Stimulated activated naive CD8-positive, alpha-beta T cell treated with anti-CD3 and anti-CD28 coated beads, Interleukin-15, amount 100 ng/mL, for 72 hours (primary cell): ENCODE measurements around the gene RNF34.
"Not testable (repeated sequence)": the region's sequence is repeated elsewhere in the genome, so short reads cannot be mapped to it uniquely, and the experiment has no call there.

ENCODE experiments used
- ATAC-seq: fragments of 150-1000 bp; cut with Tn5 transposase; 2 replicates; pipeline ENCODE4 v1.10.0; 2021; ENCODE audit warnings: mild to moderate bottlenecking, moderate library complexity
- DNase-seq, 2 donors: peaks; one replicate each; pipeline ENCODE4 v3.0.0; 2021 to 2022
- H3K27ac Mint-ChIP-seq, 2 donors: one replicate each; pipeline ENCODE4 v1.8.0; 2022; ENCODE audit warnings: mild to moderate bottlenecking in 2 of 2, mixed read lengths in 2 of 2, moderate library complexity in 2 of 2
- H3K27me3 Mint-ChIP-seq: one replicate; pipeline ENCODE4 v1.8.0; 2022; ENCODE audit warnings: mixed read lengths
- H3K4me1 Mint-ChIP-seq: one replicate; pipeline ENCODE4 v1.8.0; 2022; ENCODE audit warnings: mild to moderate bottlenecking, mixed read lengths
- H3K4me3 Mint-ChIP-seq, 2 donors: one replicate each; pipeline ENCODE4 v1.8.0; 2022; ENCODE audit warnings: mild to moderate bottlenecking in 2 of 2, mixed read lengths in 2 of 2, moderate library complexity in 1 of 2
- H3K9me3 Mint-ChIP-seq, 2 donors: one replicate each; pipeline ENCODE4 v1.8.0; 2022; ENCODE audit warnings: mixed read lengths in 2 of 2

Gene RNF34

DNA sequence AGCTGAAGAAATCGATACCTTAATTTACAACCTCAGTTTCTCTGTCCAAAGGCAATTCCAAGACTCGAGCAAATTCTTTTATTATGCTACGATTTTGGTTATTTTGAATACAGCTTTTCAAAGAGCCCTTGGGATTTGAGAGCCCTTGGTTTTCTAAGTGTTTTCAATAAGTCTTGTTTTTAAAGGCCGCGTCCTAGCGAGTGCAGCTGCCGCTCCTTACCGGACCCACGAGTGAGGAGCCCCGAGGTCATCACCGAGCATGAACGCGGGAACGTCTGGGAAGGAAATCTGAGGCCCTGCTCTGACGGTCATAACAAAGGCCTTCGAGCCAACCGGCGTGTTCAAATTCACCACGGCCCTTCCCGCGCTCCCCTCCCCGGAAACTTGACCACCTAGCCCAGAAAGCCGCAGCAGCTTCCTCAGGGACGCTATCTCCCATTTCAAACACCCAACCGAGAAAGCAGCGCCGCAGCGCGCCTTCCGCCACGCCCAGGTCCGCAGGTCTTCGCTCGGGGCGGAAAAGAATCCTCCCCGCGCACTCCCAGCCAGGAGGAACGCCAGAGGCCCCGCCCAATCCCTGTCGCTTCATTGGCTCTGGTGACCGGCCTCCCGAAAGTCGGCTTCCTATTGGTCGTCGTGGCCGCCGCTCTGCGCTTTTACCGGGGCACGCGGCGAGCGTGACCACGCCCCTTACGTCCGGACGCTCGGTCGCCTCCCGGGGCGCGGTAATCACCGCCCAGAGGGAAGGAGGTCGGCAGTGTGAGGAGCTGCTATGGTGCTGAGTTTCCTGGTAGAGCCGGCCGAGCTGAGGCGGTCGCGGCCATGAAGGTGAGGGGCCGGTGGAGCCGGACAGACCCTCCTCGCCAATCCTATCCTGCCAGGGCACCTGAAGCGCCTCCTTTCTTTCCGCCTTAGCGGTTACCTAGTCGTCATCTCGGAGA is at the start of gene RNF34:
TSS of gene RNF34 (plus strand) at position 728 of the 941 bp plus-strand sequence. CDS start at position 823, 95 bp downstream.
- no peaks in the 10 kb centered on the region for H3K9me3 Mint-ChIP-seq
- ATAC-seq (peak; percentile 92), DNase-seq (peak; percentile 97 to 98)
- peaks cover 33% of the 10 kb centered on the region for H3K4me1 Mint-ChIP-seq
- H3K27ac Mint-ChIP-seq = peak within 1 kb of the TSS; percentile 93 to 98
- peak within 1 kb of the TSS; percentile 87 to 96 for H3K4me3 Mint-ChIP-seq
- no peaks in the 10 kb centered on the region for H3K27me3 Mint-ChIP-seq

DNA sequence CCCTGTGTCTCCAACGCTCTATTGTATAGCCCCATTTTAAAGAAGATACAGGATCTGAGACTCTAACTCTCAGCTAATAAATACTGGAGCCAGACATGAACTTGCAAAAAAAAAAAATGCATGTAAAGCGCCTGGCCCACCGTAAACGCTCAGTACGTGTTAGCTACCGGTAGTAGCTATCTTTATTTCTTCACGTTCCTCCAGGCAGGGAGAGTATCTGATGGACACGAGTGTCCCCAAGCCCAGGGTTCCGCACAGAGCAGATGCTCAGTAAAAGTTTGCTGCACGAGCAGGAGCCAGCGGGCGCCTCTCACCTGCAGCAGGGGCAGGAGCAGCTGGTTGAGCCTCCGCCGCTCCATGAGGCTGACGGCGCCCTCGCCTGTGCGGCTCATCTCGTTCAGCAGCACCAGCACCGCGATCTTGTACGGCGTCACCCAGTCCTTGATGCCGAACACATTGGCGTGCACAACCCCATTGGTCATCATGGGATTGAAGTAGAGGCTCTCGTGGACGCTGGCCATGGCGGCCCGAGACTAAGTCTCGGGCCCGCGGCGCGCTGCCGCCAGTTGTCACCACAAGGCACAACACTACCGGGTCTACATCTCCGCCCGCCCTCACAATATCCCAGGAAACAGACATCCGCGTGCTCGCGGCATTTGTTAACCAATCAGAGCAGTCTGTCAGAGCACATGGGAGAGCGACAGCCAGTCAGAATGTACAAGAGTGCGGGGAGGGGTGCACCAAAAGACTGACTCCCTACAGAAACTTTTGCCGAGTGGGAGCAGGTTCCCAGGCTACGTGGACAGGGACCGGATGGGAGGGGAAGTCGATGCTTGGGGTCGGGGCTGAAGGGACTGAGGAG is 47.9 kb upstream of the RNF34 start, which contains the start of gene ANAPC5:
TSS of gene ANAPC5 (minus strand) at position 592 of the 862 bp plus-strand sequence. CDS start at position 521, 71 bp downstream.
- ATAC-seq (peak; percentile 99), DNase-seq (peak; percentile 87 to 96)
- H3K9me3 Mint-ChIP-seq = no peaks in the 10 kb centered on the region
- H3K4me1 Mint-ChIP-seq = peaks cover 30% of the 10 kb centered on the region
- H3K4me3 Mint-ChIP-seq = peak within 1 kb of the TSS; percentile 92
- no peaks in the 10 kb centered on the region for H3K27me3 Mint-ChIP-seq
- H3K27ac Mint-ChIP-seq = peak within 1 kb of the TSS; percentile 98 to 99

DNA sequence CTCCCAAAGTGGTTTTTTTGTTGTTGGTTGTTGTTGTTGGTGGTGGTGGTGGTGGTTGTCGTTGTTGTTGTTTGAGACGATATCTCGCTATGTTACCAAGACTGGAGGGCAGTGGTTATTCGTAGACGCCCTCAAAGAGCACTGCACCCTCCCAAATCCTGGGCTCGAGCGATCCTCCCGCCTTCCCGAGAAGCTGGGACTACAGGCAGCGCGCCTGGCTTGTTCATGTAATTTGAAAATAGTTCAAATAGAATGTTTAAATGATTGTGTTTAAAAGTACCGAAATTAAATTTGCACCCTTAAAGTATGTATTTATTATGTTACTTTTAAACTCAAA is 47.3 kb upstream of the RNF34 start:
- ATAC-seq (peak; percentile 52), DNase-seq (no peak)
- peaks cover 30% of the 10 kb centered on the region for H3K4me1 Mint-ChIP-seq
- H3K4me3 Mint-ChIP-seq = peak overlapping the region; percentile 92
- H3K27me3 Mint-ChIP-seq = no peaks in the 10 kb centered on the region
- H3K27ac Mint-ChIP-seq = peak overlapping the region; percentile 98 to 99
- H3K9me3 Mint-ChIP-seq = no peaks in the 10 kb centered on the region

DNA sequence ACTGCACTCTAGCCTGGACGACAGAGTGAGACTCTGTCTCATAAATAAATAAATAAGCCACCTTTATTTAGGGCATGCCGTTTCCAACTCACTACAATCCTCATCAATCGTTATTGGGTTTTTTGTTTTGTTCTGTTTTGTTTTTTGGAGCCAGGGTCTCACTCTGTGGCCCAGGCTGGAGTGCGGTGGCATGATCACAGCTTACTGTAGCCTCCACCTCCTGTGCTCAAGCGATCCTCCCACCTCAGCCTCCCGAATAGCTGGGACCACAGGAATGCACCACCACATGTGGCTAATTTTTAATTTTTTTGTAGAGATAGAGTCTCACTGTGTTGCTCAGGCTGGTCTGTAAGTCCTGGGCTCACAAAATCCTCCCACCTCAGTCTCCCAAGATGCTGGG is 44.1 kb upstream of the RNF34 start:
- Mint-ChIP-seq H3K9me3 (no peaks in the 10 kb centered on the region), H3K4me3 (no peak overlapping the region), H3K27me3 (no peaks in the 10 kb centered on the region), H3K4me1 (peaks cover 21% of the 10 kb centered on the region), H3K27ac (no peak overlapping the region)
- ATAC-seq (no peak), DNase-seq (no peak)

DNA sequence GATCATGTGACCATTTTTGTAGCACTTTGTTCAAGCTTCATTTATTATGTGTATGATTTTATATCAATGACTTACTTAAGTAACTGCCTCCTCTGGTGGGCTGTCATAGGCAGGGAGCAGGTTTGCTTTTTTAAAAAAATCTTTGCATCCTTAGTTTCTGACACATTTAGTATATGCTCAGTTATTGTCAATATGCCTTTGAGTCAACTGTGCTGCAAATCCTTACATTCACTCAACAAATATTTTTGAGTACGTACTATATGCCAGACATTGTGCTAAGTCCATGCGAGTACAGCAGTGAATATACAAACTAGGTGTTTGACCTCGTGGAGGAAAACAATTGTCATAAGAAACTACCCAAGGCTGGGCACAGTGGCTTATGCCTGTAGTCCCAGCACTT is 43.3 kb upstream of the RNF34 start:
- H3K27ac Mint-ChIP-seq = no peak overlapping the region
- no peak overlapping the region for H3K4me3 Mint-ChIP-seq
- ATAC-seq = no peak
- H3K4me1 Mint-ChIP-seq = peaks cover 17% of the 10 kb centered on the region
- DNase-seq = no peak
- no peaks in the 10 kb centered on the region for H3K9me3 Mint-ChIP-seq
- no peaks in the 10 kb centered on the region for H3K27me3 Mint-ChIP-seq

DNA sequence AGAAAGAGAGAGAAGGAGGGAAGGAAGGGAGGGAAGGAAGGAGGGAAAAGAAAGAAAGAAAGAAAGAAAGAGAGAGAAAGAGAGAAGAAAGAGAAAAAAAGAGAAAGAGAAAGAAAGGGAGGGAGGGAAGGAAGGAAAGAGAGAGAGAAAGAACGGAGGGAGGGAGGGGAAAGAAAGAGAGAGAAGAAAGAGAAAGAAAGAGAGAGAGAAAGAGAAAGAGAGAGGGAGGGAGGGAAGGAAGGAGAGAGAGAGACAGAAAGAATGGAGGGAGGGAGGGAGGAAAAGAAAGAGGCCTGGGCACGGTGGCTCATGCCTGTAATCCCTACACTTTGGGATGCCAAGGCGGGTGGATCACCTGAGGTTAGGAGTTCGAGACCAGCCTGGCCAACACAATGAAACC is 42.6 kb upstream of the RNF34 start:
- DNase-seq (no peak), ATAC-seq (no peak)
- Mint-ChIP-seq H3K4me1 (peaks cover 15% of the 10 kb centered on the region), H3K9me3 (no peaks in the 10 kb centered on the region), H3K27ac (no peak overlapping the region), H3K27me3 (no peaks in the 10 kb centered on the region), H3K4me3 (no peak overlapping the region)

DNA sequence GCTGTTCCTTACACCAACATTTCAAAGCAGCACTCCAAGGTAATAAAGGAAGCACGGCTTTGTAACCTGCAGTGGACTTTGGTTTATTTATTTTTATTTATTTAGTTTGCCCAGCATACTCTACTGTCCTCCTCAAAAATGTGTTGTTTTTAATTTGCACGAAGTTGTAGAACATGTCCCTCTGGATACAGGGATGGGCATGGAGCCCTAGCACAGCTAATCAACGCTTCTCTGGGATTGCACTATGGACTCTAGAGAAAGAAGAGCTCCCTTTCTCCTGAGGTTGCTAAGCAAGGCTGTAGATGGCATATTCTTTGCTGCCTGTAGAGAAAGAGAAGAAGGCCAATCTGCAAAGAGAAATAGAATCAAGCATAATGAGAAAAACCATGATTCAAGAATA is 41.8 kb upstream of the RNF34 start:
- H3K27ac Mint-ChIP-seq = no peak overlapping the region
- H3K4me3 Mint-ChIP-seq = no peak overlapping the region

GRCh38 chr12:121364683-121365121 is 35.2 kb upstream of the RNF34 start:
- Mint-ChIP-seq H3K4me1 (no peaks in the 10 kb centered on the region), H3K9me3 (no peaks in the 10 kb centered on the region), H3K27ac (no peak overlapping the region), H3K4me3 (no peak overlapping the region), H3K27me3 (peaks cover 29% of the 10 kb centered on the region)
- DNase-seq (no peak), ATAC-seq (no peak)

More for the DNA sequence above, 41.8 kb upstream of the RNF34 start:
- no peak for DNase-seq
- Mint-ChIP-seq H3K27me3 (no peaks in the 10 kb centered on the region), H3K9me3 (no peaks in the 10 kb centered on the region), H3K4me1 (peaks cover 9% of the 10 kb centered on the region)
- no peak for ATAC-seq

DNA sequence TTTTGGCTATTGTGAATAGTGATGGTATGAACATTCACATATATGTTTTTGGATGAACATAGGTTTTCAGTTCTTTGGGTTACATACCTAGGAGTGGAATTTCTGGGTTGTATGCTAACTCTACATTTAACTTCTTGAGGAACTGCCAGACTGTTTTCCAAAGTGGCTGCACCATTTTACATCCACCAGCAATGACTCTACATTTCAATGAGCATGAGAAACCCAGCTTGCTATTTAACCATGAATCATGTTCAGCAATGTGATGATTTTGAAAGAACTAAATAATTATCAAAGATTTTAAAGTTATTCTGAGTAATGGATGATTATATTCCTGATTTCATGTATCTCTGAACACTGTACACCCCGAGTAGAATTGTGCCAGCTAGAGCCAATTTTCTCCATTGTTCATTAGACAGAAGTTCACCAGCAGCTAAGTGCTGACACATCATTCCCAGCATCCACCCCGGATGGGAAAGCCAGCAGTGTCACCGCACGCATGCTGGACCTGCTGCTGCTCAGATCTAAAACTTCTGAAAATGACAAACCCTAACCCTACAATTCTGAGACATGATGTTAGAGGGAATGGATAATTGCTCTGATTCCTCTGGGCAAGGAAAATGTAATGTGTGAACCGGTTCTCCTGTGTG is 34.4 kb upstream of the RNF34 start:
- H3K27me3 Mint-ChIP-seq = peaks cover 29% of the 10 kb centered on the region
- no peaks in the 10 kb centered on the region for H3K9me3 Mint-ChIP-seq
- no peaks in the 10 kb centered on the region for H3K4me1 Mint-ChIP-seq
- no peak overlapping the region for H3K27ac Mint-ChIP-seq
- DNase-seq (no peak), ATAC-seq (no peak)
- H3K4me3 Mint-ChIP-seq = no peak overlapping the region

GRCh38 chr12:121366063-121366459 is 33.9 kb upstream of the RNF34 start:
- ATAC-seq = no peak
- DNase-seq = no peak

GRCh38 chr12:121371404-121371803 is 28.5 kb upstream of the RNF34 start:
- H3K4me1 Mint-ChIP-seq = no peaks in the 10 kb centered on the region
- H3K27ac Mint-ChIP-seq = peak overlapping the region in 1 of 2 donors; percentile 79
- no peak for ATAC-seq
- DNase-seq = no peak
- H3K9me3 Mint-ChIP-seq = peaks cover 0 to 7% of the 10 kb centered on the region in 2 donors
- no peaks in the 10 kb centered on the region for H3K27me3 Mint-ChIP-seq
- no peak overlapping the region for H3K4me3 Mint-ChIP-seq

More at GRCh38 chr12:121366063-121366459, 33.9 kb upstream of the RNF34 start:
- H3K4me3 Mint-ChIP-seq = no peak overlapping the region
- peaks cover 29% of the 10 kb centered on the region for H3K27me3 Mint-ChIP-seq
- H3K9me3 Mint-ChIP-seq = no peaks in the 10 kb centered on the region
- H3K4me1 Mint-ChIP-seq = no peaks in the 10 kb centered on the region
- no peak overlapping the region for H3K27ac Mint-ChIP-seq

DNA sequence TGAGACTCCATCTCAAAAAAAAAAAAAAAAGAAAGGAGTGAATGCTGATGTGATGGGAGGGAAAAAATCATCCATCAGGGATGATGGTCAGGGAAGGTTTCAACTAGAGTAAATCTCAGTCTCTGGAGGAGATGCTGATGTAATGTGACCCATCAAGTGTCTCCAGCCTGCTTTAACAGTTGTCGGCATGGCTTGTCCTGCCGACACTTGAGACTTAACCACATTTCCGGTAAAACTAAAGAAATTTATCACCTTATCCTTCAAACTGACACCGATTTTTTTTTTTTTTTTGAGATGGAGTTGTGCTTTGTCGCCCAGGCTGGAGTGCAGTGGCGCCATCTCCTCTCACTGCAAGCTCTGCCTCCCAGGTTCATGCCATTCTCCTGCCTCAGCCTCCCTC is 26.2 kb upstream of the RNF34 start:
- peaks cover 0 to 7% of the 10 kb centered on the region in 2 donors for H3K9me3 Mint-ChIP-seq
- no peak overlapping the region for H3K4me3 Mint-ChIP-seq
- ATAC-seq = no peak

GRCh38 chr12:121374336-121374735 is 25.6 kb upstream of the RNF34 start:
- H3K9me3 Mint-ChIP-seq, H3K4me3 Mint-ChIP-seq, H3K4me1 Mint-ChIP-seq, H3K27ac Mint-ChIP-seq, DNase-seq, H3K27me3 Mint-ChIP-seq, ATAC-seq: not testable (repeated sequence)

More for the DNA sequence above, 26.2 kb upstream of the RNF34 start:
- Mint-ChIP-seq H3K4me1 (no peaks in the 10 kb centered on the region), H3K27ac (peak overlapping the region in 1 of 2 donors; percentile 42), H3K27me3 (no peaks in the 10 kb centered on the region)
- DNase-seq = no peak

DNA sequence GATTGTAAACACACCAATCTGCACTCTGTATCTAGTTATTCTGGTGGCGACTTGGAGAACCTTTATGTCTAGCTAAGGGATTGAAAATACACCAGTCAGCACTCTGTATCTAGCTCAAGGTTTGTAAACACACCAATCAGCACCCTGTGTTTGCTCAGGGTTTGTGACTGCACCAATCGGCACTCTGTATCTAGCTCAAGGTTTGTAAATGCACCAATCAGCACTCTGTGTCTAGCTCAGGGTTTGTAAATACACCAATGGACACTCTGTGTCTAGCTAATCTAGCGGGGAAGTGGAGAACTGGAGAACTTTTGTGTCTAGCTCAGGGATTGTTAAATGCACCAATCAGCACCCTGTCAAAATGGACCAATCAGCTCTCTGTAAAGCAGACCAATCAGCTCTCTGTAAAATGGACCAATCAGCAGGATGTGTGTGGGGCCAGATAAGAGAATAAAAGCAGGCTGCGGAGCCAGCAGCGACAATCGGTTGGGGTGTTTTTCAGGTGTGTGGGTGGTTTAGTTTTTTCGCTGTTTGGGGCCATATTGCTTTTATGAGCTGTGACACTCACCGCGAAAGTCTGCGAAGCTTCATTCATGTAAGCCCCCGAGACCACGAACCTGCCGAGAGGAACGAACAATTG is 24.9 kb upstream of the RNF34 start:
- not testable (repeated sequence) for DNase-seq, H3K27me3 Mint-ChIP-seq, H3K27ac Mint-ChIP-seq, ATAC-seq, H3K9me3 Mint-ChIP-seq, H3K4me1 Mint-ChIP-seq, H3K4me3 Mint-ChIP-seq
